GM12878 (cell line): ENCODE results near the gene FGFRL1. TPM values are rescaled to one million over a fixed set of nuclear protein-coding genes. Genes with fewer than 3 reads are reported as not detected.

ENCODE experiments used
- ATAC-seq: fragments of 200-7000 bp; cut with Tn5 transposase; 3 replicates; pipeline ENCODE4 v1.9.1; 2020; ENCODE audit warnings: mild to moderate bottlenecking, moderate library complexity
- BruUV-seq: library from RNA; stranded (reverse); fragments of 400-500 nt; replicated peaks from 2 replicates; lab custom pipeline; 2021; lab: Mats Ljungman, UMichigan
- CTCF ChIA-PET: fragments of 300-600 bp; sonication (Branson Sonifier 250); formaldehyde crosslinking; extraction: SDS; loops from one replicate; lab custom pipeline; 2021; ENCODE audit warnings: inconsistent platforms; lab: Yijun Ruan, JAX
- POLR2A ChIA-PET: fragments of 350-600 bp; formaldehyde crosslinking; extraction: SDS; loops from one replicate; lab custom pipeline; 2021; ENCODE audit warnings: inconsistent platforms; lab: Charles Lee
- RAD21 ChIA-PET: fragments of 300-600 bp; sonication (Branson Sonifier 250); formaldehyde crosslinking; loops from one replicate; lab custom pipeline; 2023; ENCODE audit warnings: antibody characterized with exemption; ENCODE audit not compliant: unreplicated experiment; lab: Charles Lee
- SMC1A ChIA-PET: fragments of 300-600 bp; sonication (Branson Sonifier 250); formaldehyde crosslinking; loops from one replicate; lab custom pipeline; 2023; ENCODE audit not compliant: unreplicated experiment, uncharacterized antibody; lab: Charles Lee
- DNase-seq: peaks from one replicate; pipeline ENCODE4 v3.0.0-alpha.2; 2011; ENCODE audit warnings: low read depth, low spot score
- FAIRE-seq: peaks from 3 replicates; lab custom pipeline; 2011; peaks lifted over from hg19 to GRCh38; lab: Jason Lieb, UNC
- H2AFZ ChIP-seq: 2 replicates; pipeline ENCODE4 v1.6.0; 2011; ENCODE audit warnings: low read depth, low read length, control low read depth; ENCODE audit not compliant: control insufficient read depth
- H3K27ac ChIP-seq: 2 replicates; pipeline ENCODE4 v1.5.1; 2011; ENCODE audit warnings: control low read depth; ENCODE audit not compliant: control insufficient read depth, insufficient read depth
- H3K27me3 ChIP-seq, 2 experiments: replicated peaks in 1 of 2; 2 replicates each; pipeline versions ENCODE4 v1.6.0 to v1.6.1; 2011; ENCODE audit warnings: low read length in 1 of 2; ENCODE audit not compliant: control insufficient read depth in 2 of 2, insufficient read depth in 2 of 2
- H3K36me3 ChIP-seq, 2 experiments: 2 replicates each; pipeline ENCODE4 v1.5.1; 2011; ENCODE audit warnings: low read length in 1 of 2; ENCODE audit not compliant: control insufficient read depth in 2 of 2, insufficient read depth in 2 of 2
- H3K4me1 ChIP-seq: 2 replicates; pipeline ENCODE4 v1.6.1; 2011; ENCODE audit warnings: mild to moderate bottlenecking, low read length, moderate library complexity, mixed read lengths; ENCODE audit not compliant: control insufficient read depth, insufficient read depth
- H3K4me2 ChIP-seq: 2 replicates; pipeline ENCODE4 v1.6.0; 2011; ENCODE audit warnings: control low read depth; ENCODE audit not compliant: control insufficient read depth, insufficient read depth
- H3K4me3 ChIP-seq: fragments of 200-600 bp; sonication (generic); 2 replicates; pipeline ENCODE4 v1.5.1; 2016
- H3K79me2 ChIP-seq: 2 replicates; pipeline ENCODE4 v1.6.0; 2011; ENCODE audit warnings: low read length; ENCODE audit not compliant: control insufficient read depth, insufficient read depth
- H3K9ac ChIP-seq: 2 replicates; pipeline ENCODE4 v1.8.0; 2011; ENCODE audit warnings: low read length, control low read depth, mixed read lengths; ENCODE audit not compliant: control insufficient read depth, insufficient read depth
- H3K9me3 ChIP-seq: replicated peaks from 3 replicates; pipeline ENCODE4 v1.5.1; 2011; ENCODE audit warnings: mild to moderate bottlenecking, low read length; ENCODE audit not compliant: control insufficient read depth, insufficient read depth
- H4K20me1 ChIP-seq: 2 replicates; pipeline ENCODE4 v1.6.0; 2011; ENCODE audit not compliant: control insufficient read depth, insufficient read depth
- BMI1 ChIP-seq: fragments of 450-650 bp; IDR thresholded peaks from 2 replicates; pipeline ENCODE4 v1.6.1; 2016; ENCODE audit warnings: mild to moderate bottlenecking, moderate library complexity, borderline replicate concordance
- CHD1 ChIP-seq: IDR thresholded peaks from 2 replicates; pipeline ENCODE4 v1.6.1; 2012; ENCODE audit warnings: low read depth, low read length, improper control_type of control experiment
- E2F4 ChIP-seq: IDR thresholded peaks from 2 replicates; pipeline ENCODE4 v1.6.1; 2012; ENCODE audit warnings: low read depth, low read length, improper control_type of control experiment
- NFYA ChIP-seq: IDR thresholded peaks from 2 replicates; pipeline ENCODE4 v1.6.1; 2011; ENCODE audit warnings: low read depth, mild to moderate bottlenecking, low read length, improper control_type of control experiment, borderline replicate concordance
- STAT1 ChIP-seq: fragments of 450-650 bp; conservative IDR thresholded peaks from 2 replicates; pipeline ENCODE4 v1.6.1; 2014; ENCODE audit warnings: antibody characterized with exemption, mild to moderate bottlenecking
- SUPT20H ChIP-seq: IDR thresholded peaks from 2 replicates; pipeline ENCODE4 v1.6.1; 2011; ENCODE audit warnings: low read depth, mild to moderate bottlenecking, low read length, moderate library complexity, borderline replicate concordance; ENCODE audit not compliant: control insufficient read depth
- ZBTB33 ChIP-seq: fragments of 450-650 bp; IDR thresholded peaks from 2 replicates; pipeline ENCODE4 v1.6.1; 2017; ENCODE audit warnings: mild to moderate bottlenecking
- ZNF217 ChIP-seq: fragments of 450-650 bp; IDR thresholded peaks from 2 replicates; pipeline ENCODE4 v1.6.1; 2017; ENCODE audit warnings: antibody characterized with exemption, mild to moderate bottlenecking
- WGBS: methylation state at CpG from one replicate; pipeline ENCODE4 v1.1.6; 2016; ENCODE audit warnings: low lambda C conversion rate; ENCODE audit not compliant: insufficient replicate concordance, insufficient coverage; ENCODE audit errors: missing lambda C conversion rate; 5-methylcytosine and 5-hydroxymethylcytosine counted together
- in situ Hi-C: fragments of 300-500 bp; cut with MboI; formaldehyde crosslinking; loops from 9 replicates; pipeline ENCODE4 v1.14.3; 2018; ENCODE audit warnings: mixed read lengths
- intact Hi-C: fragments of 100-400 bp; cut with micrococcal nuclease; formaldehyde crosslinking; loops from one replicate; pipeline ENCODE4 v1.14.2; 2022; ENCODE audit not compliant: unreplicated experiment
- polyA plus RNA-seq, 11 experiments: library from polyadenylated mRNA; depleted of rRNA in 4 of 11; unstranded in 6 of 11; stranded (reverse) in 5 of 11; fragments of >200 nt; fragmentation: Nextera tagmentation in 4 of 11; fragmentation: Illumina TruSeq in 1 of 11; extraction: Ambion mirVana in 4 of 11; extraction: Trizol in 1 of 11; gene quantifications; 1 replicate in 1 of 11; 2 replicates in 10 of 11; pipeline versions ENCODE4 v1.2.1 to v1.2.3, GENCODE V29; 2011 to 2016; ENCODE audit warnings: inconsistent platforms in 2 of 11, missing spikeins in 2 of 11, low read depth in 1 of 11
- total RNA-seq, 4 experiments: library from RNA; depleted of rRNA in 3 of 4; stranded (reverse); fragments of >200 nt in 3 of 4; fragmentation: Illumina TruSeq in 1 of 4; extraction: Trizol in 1 of 4; gene quantifications; 2 replicates each; pipeline versions ENCODE4 v1.2.1 to v1.2.3, GENCODE V29; 2013 to 2021
- TF ChIP-seq, protein P1 (sequence below): fragments of 450-650 bp; formaldehyde crosslinking; IDR thresholded peaks from 2 replicates; pipeline ENCODE4 v1.5.0; 2022; ENCODE audit warnings: mild to moderate bottlenecking, missing genetic modification characterization

Gene FGFRL1
- total and polyA plus RNA-seq, 10 of the 15 experiments (the other 5 are each of a cell fraction or from before 2014, with no cell fraction given): 0.02 to 1.5 (median 0.29) TPM; not detected in 2

DNA sequence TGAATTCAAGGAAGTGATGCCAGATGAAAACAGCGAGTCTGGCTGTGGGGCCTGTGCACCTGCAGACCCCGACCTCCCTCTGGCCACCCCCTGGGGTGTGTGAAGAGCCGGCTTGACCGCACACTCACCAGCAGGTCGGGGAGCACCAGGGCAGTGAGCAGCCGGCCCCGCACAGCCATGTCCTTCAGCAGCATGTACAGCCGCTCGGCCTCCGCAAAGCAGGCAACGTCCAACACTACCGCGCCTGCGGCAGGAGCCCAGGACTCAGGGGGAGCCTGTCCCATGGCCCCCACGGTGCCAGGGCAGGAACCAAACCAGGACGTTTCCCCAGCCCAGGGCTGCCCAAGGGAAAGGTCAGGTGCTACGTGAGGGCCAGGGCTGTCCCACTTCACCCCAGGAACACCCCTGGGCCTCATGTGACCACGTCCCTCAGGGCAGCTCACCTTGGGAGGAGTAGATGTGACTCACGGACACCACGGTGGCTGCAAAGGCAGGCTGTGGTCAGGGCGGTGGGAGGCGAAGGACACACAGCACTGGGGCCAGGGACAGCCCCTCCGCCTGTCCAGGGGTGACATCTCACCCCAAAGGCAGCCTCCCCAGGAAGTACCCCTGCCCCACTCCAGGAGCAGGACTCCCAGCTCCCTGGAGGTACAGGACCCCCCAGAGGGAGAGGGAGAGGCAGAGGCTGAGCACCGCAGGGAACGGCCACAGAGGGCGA lies 46.2 kb upstream of the FGFRL1 start:
- Histone ChIP-seq H3K79me2 (no peaks in the 10 kb centered on the region), H3K4me2 (no peak overlapping the region), H3K9me3 (no peaks in the 10 kb centered on the region), H4K20me1 (no peaks in the 10 kb centered on the region), H3K27me3 (no peaks in the 10 kb centered on the region), H3K36me3 (no peaks in the 10 kb centered on the region), H3K9ac (no peak overlapping the region), H2AFZ (no peak overlapping the region), H3K4me3 (no peak overlapping the region), H3K27ac (no peak overlapping the region), H3K4me1 (no peaks in the 10 kb centered on the region)
- CTCF ChIA-PET: no interaction called here
- POLR2A ChIA-PET: no interaction called here
- FAIRE-seq: no peak
- intact Hi-C loops (no loop called here), in situ Hi-C loops (no loop called here)
- WGBS: 82% methylated on average over 25 of the region's 26 CpGs
- BruUV-seq: no TSS peak
- RAD21 ChIA-PET: no interaction called here
- SMC1A ChIA-PET: interaction anchor here (0.6 kb wide), 1 partner anchor 239 kb away, joined by 3 read pairs; no protein-coding TSS in a partner anchor
- DNase-seq: no peak
- ATAC-seq: no peak; the same call in 2 of the 3 replicates
- no peak for TF ChIP-seq CHD1
- no peak for TF ChIP-seq E2F4

- Histone ChIP-seq H3K4me2 (no peak overlapping the region), H4K20me1 (no peaks in the 10 kb centered on the region), H3K4me3 (no peak overlapping the region), H3K9ac (no peak overlapping the region), H3K27ac (no peak overlapping the region), H2AFZ (no peak overlapping the region), H3K36me3 (no peaks in the 10 kb centered on the region), H3K9me3 (no peaks in the 10 kb centered on the region), H3K27me3 (no peaks in the 10 kb centered on the region), H3K4me1 (no peaks in the 10 kb centered on the region), H3K79me2 (no peaks in the 10 kb centered on the region)
- DNase-seq (no peak), FAIRE-seq (no peak), ATAC-seq (no peak)
- RAD21 ChIA-PET: no interaction called here
- POLR2A ChIA-PET: no interaction called here
- CTCF ChIA-PET: no interaction called here
- in situ Hi-C loops (no loop called here), intact Hi-C loops (no loop called here)
- SMC1A ChIA-PET: no interaction called here
- BruUV-seq: no TSS peak
- WGBS: 88% methylated on average over 21 of the region's 21 CpGs
- TF ChIP-seq STAT1: no peak
- TF ChIP-seq ZNF217: no peak
- TF ChIP-seq ZBTB33: no peak
- TF ChIP-seq, protein P1, sequence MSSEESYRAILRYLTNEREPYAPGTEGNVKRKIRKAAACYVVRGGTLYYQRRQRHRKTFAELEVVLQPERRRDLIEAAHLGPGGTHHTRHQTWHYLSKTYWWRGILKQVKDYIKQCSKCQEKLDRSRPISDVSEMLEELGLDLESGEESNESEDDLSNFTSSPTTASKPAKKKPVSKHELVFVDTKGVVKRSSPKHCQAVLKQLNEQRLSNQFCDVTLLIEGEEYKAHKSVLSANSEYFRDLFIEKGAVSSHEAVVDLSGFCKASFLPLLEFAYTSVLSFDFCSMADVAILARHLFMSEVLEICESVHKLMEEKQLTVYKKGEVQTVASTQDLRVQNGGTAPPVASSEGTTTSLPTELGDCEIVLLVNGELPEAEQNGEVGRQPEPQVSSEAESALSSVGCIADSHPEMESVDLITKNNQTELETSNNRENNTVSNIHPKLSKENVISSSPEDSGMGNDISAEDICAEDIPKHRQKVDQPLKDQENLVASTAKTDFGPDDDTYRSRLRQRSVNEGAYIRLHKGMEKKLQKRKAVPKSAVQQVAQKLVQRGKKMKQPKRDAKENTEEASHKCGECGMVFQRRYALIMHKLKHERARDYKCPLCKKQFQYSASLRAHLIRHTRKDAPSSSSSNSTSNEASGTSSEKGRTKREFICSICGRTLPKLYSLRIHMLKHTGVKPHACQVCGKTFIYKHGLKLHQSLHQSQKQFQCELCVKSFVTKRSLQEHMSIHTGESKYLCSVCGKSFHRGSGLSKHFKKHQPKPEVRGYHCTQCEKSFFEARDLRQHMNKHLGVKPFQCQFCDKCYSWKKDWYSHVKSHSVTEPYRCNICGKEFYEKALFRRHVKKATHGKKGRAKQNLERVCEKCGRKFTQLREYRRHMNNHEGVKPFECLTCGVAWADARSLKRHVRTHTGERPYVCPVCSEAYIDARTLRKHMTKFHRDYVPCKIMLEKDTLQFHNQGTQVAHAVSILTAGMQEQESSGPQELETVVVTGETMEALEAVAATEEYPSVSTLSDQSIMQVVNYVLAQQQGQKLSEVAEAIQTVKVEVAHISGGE (CRISPR knock-in tag): no peak
- no peak for TF ChIP-seq NFYA
- TF ChIP-seq BMI1: no peak
- no peak for TF ChIP-seq SUPT20H
Measured at GRCh38 chr4:965766-966134, 45.7 kb upstream of the FGFRL1 start.
